HUES6 (cell line): ENCODE measurements around the gene FBXO9.

Experiments used
- H3K27ac ChIP-seq: 2 replicates; pipeline ENCODE4 v1.7.0; 2013; ENCODE audit warnings: low read depth, mild to moderate bottlenecking, low read length, inconsistent platforms
- H3K27me3 ChIP-seq: 2 replicates; pipeline ENCODE4 v1.6.1; 2013; ENCODE audit warnings: low read length; ENCODE audit not compliant: control insufficient read depth, insufficient read depth
- H3K36me3 ChIP-seq: 2 replicates; pipeline ENCODE4 v1.6.1; 2013; ENCODE audit warnings: low read length; ENCODE audit not compliant: control insufficient read depth, insufficient read depth
- H3K4me1 ChIP-seq: 2 replicates; pipeline ENCODE4 v1.6.1; 2013; ENCODE audit warnings: low read length; ENCODE audit not compliant: control insufficient read depth, insufficient read depth
- H3K4me3 ChIP-seq: 2 replicates; pipeline ENCODE4 v1.5.1; 2013; ENCODE audit warnings: low read depth, low read length
- H3K9ac ChIP-seq: one replicate; pipeline ENCODE4 v1.6.1; 2013; ENCODE audit warnings: mild to moderate bottlenecking, low read length
- H3K9me3 ChIP-seq: 2 replicates; pipeline ENCODE4 v1.6.1; 2013; ENCODE audit warnings: low read depth, low read length; ENCODE audit not compliant: control insufficient read depth, insufficient read depth

FBXO9 gene

GRCh38 chr6:53136000-53136609 lies 70.9 kb downstream of the FBXO9 start:
- H3K9me3 ChIP-seq = no peaks in the 10 kb centered on the region
- H3K27ac ChIP-seq = no peak overlapping the region
- no peak overlapping the region for H3K4me3 ChIP-seq
- H3K36me3 ChIP-seq = no peaks in the 10 kb centered on the region
- no peaks in the 10 kb centered on the region for H3K27me3 ChIP-seq
- H3K4me1 ChIP-seq = no peaks in the 10 kb centered on the region; the same call in 1 of the 2 replicates
- H3K9ac ChIP-seq = no peak overlapping the region

GRCh38 chr6:53139841-53140413 lies 74.7 kb downstream of the FBXO9 start:
- H3K27ac ChIP-seq = no peak overlapping the region

GRCh38 chr6:53142810-53143209 lies 77.6 kb downstream of the FBXO9 start:
- H3K4me3 ChIP-seq = no peak overlapping the region
- H3K9ac ChIP-seq = no peak overlapping the region
- no peaks in the 10 kb centered on the region for H3K9me3 ChIP-seq
- H3K4me1 ChIP-seq = peaks cover 4% of the 10 kb centered on the region; the same call in 1 of the 2 replicates
- no peaks in the 10 kb centered on the region for H3K36me3 ChIP-seq
- H3K27ac ChIP-seq = no peak overlapping the region
- no peaks in the 10 kb centered on the region for H3K27me3 ChIP-seq

More at GRCh38 chr6:53139841-53140413, 74.7 kb downstream of the FBXO9 start:
- Histone ChIP-seq H3K4me3 (no peak overlapping the region), H3K4me1 (peaks cover 2% of the 10 kb centered on the region), H3K9me3 (no peaks in the 10 kb centered on the region), H3K27me3 (no peaks in the 10 kb centered on the region), H3K9ac (no peak overlapping the region), H3K36me3 (no peaks in the 10 kb centered on the region)

- Histone ChIP-seq H3K27me3 (no peaks in the 10 kb centered on the region), H3K36me3 (no peaks in the 10 kb centered on the region), H3K4me3 (no peak overlapping the region), H3K27ac (no peak overlapping the region), H3K9ac (no peak overlapping the region), H3K4me1 (peaks cover 4% of the 10 kb centered on the region; the same call in 1 of the 2 replicates), H3K9me3 (no peaks in the 10 kb centered on the region)
Measured at GRCh38 chr6:53143710-53144109, 78.5 kb downstream of the FBXO9 start.

- no peaks in the 10 kb centered on the region for H3K9me3 ChIP-seq
- H3K9ac ChIP-seq = no peak overlapping the region
- H3K4me3 ChIP-seq = no peak overlapping the region
- H3K27me3 ChIP-seq = no peaks in the 10 kb centered on the region
- no peaks in the 10 kb centered on the region for H3K36me3 ChIP-seq
- H3K4me1 ChIP-seq = peaks cover 4% of the 10 kb centered on the region; the same call in 1 of the 2 replicates
- H3K27ac ChIP-seq = no peak overlapping the region
Measured at GRCh38 chr6:53144802-53145201, 79.6 kb downstream of the FBXO9 start.

DNA sequence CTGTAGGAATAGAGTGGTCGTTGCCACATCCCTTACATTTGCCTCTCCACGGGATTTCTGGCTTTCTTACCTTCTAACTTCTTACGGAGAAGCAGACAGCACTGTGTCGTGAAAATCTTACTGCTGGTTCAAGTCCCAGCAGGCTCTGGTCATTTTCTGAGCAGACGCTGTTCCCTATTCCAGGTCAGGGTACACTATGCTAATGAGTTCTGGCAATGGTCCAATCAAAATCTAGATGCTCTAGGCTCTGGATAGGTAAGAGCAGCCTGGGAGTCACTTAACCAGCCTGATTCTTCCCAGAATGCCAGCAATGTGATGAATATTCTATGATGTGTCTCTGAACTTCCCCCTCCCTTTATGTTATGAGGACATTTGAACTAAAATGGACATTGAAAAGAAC lies 83.5 kb downstream of the FBXO9 start, which contains the start of gene GCM1:
GCM1 (minus strand) TSS at position 158 of the 400 bp plus-strand sequence. CDS start 3,209 bp downstream, outside the sequence.
- H3K9me3 ChIP-seq = no peaks in the 10 kb centered on the region
- H3K36me3 ChIP-seq = no peaks in the 10 kb centered on the region
- no peak within 1 kb of the TSS for H3K4me3 ChIP-seq
- no peak within 1 kb of the TSS for H3K27ac ChIP-seq
- no peaks in the 10 kb centered on the region for H3K27me3 ChIP-seq
- H3K9ac ChIP-seq = no peak within 1 kb of the TSS
- peaks cover 4% of the 10 kb centered on the region; the same call in 1 of the 2 replicates for H3K4me1 ChIP-seq
